Measurements from ENCODE around the gene DNAI7.

DNA sequence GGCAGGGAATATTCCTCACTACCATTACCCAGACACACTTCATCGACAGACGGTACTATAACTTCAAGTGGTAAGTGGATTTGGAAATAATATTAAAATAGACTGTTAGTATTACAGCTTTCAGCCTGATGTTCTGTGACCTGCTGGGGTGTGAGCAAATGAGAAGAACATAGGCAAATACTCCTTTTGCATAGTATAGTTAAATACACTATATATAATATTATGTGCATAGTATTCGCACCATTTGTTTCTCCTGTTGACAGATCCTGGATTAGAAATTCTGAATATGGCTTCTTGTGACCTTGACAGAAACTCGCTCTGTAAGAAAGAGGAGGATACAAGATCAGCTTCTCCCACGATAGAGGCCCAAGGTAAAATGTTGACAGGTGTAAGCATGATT lies 115.6 kb downstream of the DNAI7 start:
- TF ChIP-seq, protein P1, sequence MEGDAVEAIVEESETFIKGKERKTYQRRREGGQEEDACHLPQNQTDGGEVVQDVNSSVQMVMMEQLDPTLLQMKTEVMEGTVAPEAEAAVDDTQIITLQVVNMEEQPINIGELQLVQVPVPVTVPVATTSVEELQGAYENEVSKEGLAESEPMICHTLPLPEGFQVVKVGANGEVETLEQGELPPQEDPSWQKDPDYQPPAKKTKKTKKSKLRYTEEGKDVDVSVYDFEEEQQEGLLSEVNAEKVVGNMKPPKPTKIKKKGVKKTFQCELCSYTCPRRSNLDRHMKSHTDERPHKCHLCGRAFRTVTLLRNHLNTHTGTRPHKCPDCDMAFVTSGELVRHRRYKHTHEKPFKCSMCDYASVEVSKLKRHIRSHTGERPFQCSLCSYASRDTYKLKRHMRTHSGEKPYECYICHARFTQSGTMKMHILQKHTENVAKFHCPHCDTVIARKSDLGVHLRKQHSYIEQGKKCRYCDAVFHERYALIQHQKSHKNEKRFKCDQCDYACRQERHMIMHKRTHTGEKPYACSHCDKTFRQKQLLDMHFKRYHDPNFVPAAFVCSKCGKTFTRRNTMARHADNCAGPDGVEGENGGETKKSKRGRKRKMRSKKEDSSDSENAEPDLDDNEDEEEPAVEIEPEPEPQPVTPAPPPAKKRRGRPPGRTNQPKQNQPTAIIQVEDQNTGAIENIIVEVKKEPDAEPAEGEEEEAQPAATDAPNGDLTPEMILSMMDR (IDR thresholded peaks at IDR 0.05): no peak
- no peak for TF ChIP-seq POLR2A (IDR thresholded peaks at IDR 0.05)
